HG02938 (cell line): ENCODE results near the gene ZFYVE26.

Experiments used
- ATAC-seq: cut with Tn5 transposase; IDR thresholded peaks from one replicate; pipeline ENCODE4 v1.9.1; 2021; ENCODE audit warnings: mild to moderate bottlenecking, moderate library complexity; ENCODE audit not compliant: unreplicated experiment

The ZFYVE26 gene

DNA sequence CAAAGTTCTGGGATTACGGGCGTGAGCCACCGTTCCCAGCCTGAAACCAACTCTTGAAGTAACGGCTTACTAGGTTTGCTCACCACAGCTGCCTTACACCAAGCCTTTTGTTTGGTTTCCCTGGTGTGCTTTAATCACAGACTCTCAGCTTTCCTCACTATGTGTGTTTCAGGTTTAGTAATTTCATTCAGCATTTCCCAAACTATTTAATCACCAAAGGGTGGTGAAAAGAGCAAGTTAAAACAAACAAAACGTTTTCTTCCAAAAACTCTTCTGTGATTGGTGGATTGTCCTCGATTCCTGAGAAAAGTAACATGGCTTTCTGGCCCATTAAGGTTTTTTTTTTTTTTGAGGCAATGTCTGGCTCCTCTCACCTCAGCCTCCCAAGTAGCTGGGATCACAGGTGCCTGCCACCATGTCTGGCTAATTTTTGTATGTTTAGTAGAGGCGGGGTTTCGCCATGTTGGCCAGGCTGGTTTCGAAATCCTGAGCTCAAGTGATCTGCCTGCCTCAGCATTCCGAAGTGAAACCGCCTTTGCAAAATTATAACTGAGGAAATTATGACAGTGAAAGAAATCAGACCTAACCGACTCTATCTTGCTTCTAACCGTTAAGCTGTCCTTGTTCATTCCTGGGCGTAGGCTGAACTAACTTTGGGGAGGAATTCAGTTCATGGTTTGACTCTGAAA, 1.5 kb upstream of the ZFYVE26 start:
- ATAC-seq = no peak

DNA sequence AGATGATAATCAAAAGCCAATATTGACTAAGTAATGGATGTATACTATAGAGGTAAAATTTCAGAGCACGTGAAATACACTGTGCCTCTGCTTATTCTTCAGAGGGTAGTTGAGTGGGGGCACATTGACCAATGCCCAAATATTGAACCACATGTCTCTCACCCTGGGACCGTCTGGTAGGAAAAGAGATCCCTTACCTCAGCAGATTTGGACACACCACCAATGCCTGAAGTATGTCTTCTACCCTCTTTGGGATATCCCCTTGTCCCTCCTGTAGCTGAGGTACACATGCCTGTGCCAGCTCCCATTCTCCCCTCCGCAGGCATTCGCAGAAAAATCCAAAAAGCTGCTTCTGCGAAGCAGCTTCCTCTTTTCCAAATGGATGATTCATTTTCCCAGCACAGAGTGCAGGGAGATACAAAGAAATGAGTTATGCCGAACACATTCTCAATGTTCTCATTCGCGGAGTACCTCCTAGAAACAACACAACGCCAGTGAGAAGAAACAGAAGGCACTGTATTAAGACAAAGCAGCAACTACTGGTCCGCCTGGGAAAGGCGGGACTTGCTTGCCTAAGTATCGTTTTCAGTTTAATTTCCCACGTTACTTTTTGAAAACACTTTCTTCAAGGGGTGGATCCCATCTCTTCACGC, 691 bp downstream of the ZFYVE26 start:
- no peak for ATAC-seq

DNA sequence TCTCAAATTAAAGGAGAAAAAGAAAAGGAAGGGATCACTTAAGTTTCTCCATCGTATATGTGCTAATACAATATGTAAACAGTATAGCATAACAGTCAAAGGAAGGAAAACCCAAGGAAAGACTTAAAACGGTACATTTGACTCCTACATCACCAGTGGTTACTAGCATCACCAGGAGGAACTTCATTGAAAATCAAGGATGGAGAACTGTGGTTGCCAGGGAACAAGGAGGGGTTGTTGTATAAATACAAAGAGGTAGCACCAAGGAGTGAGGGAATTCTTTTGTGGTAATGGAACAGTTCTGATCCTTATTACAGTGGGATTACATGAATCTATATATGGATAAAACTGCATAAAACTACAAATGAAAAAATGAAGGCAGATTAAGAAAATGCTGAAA, 1.6 kb downstream of the ZFYVE26 start:
- no peak for ATAC-seq

DNA sequence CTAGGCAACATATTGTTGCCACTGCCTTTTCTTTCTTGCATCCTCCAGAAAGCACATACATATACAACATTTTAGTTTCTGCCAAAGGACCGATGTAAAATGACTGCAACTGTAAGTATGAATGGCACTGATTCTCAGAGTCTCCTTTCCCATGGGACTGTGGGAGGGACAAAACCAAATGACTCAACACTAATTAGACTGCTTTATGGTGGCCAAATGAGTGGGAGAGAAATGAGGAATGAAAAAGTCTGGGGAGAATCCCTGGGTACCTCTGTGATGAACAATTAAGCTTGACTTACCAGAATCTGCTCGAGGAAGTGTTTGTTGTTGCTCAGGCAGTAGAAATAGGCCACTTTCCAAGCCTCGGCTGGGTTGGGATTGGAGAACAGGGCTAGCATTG, 10.1 kb downstream of the ZFYVE26 start:
- ATAC-seq = no peak

DNA sequence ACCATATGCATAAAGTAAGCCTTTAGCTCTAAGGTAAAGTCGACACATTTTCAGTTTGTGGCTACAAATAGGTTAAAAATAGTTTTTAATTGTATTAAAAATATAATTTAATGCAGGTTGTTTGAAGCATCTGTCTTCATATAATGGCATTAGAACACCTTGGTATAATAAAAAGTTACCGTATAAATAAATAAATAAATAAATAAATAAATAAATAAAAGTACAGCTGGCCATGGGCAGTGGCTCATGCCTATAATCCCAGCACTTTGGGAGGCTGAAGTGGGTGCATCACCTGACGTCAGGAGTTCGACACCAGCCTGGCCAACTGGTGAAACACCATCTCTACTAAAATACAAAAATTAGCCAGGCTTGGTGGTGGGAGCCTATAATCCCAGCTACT, 15.6 kb downstream of the ZFYVE26 start:
- no peak for ATAC-seq

DNA sequence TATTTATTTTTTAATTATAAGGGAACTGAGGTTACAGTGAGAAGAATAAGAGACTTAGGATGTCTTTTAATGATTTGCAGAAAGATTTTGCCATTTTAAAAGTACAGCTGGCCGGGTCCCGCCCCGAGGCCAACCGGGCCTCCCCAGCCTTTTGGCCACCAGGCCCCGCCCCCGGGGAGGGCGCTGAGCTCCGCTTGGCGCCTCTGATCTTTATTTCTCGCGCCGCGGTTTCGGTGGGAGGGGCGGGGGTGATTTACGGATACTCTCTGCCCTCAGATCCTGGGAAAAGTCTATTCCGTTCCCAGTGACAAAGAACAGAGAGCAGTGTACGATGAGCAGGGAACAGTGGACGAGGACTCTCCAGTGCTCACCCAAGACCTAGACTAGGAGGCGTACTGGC, 17.7 kb downstream of the ZFYVE26 start:
- no peak for ATAC-seq

DNA sequence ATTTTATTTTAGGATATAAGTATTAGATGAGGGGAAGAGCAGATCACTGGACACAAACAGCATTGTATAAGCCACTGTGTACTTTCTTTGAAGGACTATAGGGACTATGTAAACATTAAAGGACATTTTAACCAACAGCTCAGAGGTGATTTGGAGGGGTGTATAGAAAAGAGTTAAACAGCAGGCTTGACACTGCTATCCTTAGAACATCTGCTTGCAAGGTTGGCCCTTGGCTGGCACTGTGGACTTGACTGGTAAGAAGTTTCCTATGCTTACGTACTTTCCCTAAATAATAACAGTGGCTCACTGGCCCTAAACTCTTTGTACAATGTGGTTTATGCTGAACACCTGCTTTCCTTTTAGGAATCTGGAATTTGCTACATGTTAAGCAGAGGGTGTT, 28.7 kb downstream of the ZFYVE26 start:
- ATAC-seq = no peak

DNA sequence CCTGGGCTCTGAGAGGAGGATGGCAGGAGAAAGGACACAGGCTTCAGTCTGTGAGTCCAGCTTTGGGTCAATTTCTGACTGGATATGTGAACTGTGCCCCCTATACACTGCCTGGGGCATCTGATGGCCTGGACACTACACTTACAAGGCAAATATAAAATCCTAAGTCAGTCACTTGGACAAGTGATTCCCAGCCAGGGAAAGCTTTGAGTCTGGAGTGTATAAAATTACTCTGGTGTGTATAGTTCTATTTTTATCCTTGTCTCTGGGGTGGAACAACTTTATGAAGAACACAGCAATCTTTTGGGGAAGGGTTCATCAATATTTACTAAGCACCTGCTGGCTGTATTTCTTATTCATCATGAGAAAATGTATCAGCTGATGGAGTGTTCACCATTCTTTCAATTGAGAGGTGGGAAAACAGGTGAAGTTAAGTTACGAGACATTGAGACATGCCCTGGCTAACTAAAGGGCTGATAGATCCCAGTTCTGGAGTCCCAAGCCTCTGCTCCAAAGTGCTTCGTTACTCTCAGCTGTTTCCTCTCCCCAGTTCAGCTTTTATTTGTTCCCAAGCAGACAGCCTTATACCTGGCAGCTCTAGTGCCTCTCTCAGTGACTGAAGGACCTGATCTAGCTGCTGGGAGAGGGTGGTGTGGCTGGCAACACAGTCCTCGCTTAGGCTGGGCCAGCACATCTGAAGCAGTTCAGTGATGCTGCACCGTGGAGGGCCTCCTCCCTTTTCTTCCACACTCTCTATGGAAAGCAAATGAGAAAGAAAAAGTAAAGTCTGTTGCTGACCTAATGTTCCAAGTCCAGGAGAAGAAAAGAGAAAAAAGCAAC, 30.9 kb downstream of the ZFYVE26 start:
- ATAC-seq = no peak

DNA sequence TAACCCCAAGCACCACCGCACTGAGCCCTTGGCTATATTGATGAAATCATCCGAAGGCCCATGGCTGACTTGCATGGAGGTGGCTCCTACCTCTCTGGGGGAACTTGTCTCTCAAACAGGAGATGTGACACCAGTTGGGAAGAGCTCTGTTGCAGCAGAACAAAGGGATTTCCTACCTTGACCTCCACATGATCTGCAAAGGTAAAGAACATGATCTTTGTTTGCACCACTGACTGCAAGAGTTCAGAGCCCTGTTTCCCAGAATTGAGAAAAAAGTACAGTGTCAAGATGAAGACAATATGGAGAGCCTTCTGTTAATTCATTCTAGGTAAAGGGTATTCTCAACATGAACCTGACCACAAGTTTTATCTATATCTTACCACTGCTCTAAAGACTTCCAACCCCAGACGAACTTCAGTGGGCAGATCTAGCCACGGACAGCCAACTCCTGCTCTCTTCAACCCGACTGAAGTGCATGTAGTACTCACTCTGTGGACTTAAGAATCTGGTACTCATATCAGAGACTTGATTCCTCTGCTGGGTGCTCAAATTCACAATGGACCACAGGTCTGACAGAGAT, 32.1 kb downstream of the ZFYVE26 start:
- no peak for ATAC-seq

DNA sequence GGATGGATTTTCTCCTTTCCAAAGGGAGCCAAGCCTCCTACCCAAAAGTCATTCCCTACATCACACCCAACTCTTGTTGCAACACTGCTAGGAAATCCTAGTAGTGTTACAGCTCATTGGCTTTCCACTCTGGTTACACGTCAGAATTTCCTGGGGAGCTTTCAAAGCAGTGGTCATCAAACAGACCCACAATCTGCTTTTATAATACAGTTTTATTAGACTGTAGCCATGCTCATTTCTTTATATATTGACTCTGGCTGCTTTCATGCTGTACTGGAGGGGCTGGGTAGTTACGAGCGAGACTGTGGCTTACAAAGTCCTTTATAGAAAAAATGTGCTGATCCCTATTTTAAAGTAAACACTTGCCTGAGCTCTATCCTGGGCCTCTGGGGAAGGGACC, 34.3 kb downstream of the ZFYVE26 start:
- no peak for ATAC-seq

DNA sequence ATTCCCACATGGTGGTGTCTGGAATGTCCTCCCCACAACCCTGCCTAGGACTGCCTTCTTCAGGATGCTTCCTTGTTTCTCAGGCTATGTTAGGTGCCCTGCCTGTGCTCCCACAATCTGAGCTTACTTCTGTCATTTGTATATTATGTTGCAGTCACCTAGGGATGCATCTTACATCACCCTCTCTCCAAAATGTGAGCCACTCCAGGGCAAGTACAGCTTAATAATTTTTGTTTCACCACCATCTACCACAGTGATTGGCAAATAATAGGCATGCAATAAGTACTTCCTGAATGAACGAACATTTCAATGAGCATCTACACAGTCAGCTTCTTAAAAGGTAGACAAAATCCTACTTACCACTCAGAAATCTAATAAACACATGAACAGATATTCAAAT, 37.6 kb downstream of the ZFYVE26 start:
- no peak for ATAC-seq

DNA sequence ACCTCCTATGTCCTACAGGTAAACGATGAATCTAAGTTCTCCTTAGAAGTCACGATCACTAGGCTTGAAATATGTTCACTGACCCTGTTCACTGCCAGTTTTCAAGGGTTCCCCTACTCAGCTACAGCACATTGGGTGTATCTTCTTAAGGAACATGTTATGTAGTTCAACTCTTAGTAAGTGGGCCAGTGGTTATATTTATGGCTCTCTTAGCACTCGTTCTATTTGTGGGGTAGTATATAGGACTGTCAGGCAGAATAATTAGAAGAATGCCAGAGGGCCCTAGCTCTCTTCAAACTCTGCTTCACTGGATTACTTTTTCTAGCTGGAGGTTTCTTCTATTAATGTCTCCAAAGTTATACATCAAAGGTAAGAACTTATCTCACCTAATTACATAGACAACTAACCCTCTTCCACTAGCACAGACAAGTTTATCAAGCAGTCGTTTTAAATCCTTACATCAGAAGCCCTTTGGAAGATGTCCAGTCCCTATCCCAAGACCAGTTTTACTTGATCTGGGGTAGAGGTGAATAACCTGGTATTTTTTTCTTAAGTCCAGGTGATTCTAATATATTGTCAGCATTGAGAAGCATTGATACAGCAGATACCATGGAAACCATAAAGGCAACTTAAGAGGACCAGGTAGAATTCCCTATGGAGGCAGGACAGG, 39.6 kb downstream of the ZFYVE26 start:
- ATAC-seq = no peak

DNA sequence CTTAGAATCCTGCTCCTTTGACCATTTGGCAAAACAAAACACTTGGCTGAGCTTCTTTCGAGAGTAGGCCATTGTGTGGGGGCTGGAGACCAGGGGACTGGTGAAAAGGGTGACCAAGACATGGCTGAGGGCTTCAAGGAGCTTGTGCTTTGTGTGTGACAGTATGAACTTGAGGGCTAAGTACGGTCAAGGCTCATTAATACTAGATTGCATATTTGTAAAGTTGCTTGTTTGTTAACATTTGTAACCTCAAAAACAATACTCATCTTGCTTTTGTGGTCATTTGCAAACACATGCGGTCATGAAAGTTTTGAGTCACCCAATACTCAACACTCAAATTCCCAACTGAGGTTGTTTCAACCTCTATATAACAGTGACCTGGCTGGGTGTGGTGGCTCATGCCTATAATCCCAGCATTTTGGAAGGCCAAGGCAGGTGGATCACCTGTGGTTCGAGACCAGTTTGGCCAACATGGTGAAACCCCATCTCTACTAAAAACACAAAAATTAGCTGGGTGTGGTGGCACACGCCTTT, 42.5 kb downstream of the ZFYVE26 start:
- ATAC-seq = no peak

DNA sequence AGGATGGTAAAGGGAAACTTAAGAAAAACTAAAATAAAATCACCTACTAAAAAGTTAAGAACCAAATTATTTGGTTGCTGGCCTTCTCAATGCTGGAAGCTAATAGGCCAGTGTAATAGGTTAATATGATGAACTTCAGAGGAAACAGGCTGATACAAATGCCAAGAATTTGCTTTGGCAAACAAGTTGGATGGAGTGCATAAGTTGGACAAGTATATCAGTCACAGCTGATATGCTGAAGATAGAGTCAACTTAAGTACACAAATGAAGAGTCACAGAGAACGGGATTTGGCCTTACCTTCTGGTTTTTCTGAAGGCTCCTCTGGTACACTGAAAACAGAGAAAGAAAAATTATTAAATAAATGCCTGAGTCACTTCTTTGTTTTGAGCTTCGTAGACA, 48.2 kb downstream of the ZFYVE26 start:
- ATAC-seq = no peak

DNA sequence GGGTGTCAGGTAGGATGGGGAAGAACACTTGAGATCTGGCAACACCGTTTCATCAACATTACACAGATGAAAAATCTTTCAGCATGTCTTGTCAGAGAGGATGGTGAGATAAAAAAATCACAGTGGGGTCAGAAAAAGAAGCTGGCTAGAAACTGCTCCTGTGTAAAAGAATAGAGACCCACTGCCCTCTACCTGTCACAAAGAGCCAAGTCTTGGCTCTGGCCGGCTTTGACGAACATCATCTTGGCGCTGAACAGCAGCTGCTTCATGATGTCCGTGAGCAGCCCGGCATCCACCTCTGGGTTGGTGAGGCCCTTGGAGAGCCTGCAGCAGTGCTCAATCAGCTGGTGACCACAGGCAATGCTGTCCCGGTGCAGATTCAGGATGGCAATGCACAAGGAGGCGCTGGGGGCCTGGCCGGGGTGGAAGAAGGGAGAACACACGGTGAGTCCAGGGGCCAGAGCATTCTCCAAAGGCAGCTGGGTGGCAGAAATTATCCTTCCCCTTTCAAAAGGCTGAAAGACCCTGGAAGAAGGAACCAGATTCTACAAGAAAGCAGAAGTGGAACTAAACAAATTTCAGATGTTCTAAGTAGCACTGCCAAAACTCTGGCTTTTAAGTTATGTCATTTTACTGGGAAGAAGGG, 50.2 kb downstream of the ZFYVE26 start:
- no peak for ATAC-seq

DNA sequence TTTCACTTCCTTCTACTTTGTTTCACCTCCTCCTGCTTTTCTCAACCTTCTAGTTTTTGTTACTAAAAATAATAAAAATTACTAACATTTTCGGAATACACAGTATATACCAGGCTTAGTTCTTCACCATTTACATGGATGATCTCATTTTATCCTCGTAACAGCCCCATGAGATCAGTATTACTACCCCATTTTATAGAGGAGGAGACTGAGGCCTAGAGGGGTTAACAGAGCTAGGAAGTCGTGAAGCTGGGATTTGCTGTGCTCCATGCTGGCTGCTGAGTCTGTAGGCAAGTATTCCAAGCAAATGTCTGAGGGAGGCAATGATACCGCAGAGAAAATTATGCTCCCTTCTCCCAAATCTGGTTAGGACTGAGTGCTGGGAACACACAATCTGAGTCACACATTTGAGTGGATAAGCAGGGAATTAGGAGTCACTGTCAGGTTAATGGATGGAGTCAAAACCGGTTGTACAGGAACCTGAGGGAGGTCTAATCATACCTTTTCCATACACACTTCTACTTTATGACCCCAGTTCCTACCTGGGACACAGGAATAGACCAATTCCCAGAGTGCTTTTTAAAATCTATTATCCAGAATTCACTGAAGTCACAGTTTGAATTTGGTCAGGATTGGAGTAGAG, 51.1 kb downstream of the ZFYVE26 start:
- ATAC-seq = no peak

DNA sequence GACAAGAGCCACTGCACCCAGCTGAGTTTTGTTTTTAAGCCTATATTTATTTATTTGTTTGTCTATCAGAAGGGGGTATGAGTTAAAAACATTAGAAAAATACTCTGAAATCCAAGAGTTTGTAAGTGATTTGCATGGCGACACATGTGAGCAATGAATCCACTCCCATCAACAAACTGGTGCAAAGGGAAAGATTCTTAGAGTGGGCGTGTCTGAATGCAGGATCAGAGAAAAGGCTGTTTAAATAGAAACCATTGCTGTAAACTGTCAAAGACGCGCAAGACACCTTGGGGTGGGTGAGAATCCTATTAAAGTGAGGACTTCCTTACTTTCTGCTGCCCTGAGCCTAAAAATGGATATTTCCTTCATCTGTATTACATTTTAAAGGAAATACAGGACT, 51.9 kb downstream of the ZFYVE26 start:
- ATAC-seq = no peak

DNA sequence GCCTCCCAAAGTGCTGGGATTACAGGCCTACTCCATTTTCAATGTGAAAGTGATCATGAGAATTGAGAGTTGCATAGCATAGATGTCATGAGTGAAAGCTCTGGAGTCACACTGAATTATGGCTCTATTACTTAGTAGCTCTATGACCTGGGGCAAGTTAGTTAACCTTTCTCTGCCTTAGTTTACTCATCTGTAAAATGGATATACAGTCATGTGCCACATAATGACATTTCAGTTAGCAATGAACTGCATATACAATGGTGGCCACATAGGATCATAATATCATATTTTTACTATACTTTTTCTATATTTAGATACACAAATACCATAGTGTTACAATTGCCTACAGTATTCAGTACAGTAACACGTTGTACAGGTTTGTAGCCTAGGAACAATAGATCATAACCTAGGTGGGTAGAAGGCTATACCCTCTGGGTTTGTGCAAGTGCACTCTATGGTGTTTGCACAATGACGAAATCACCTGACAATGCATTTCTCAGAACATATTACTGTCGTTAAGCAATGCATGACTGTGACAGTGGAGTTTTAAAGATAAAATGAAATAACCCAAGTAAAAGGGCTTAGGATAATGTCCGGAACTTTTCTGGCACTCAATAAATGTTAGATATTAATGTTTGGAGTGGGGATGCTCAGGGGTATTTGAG, 53.1 kb downstream of the ZFYVE26 start:
- ATAC-seq = no peak

DNA sequence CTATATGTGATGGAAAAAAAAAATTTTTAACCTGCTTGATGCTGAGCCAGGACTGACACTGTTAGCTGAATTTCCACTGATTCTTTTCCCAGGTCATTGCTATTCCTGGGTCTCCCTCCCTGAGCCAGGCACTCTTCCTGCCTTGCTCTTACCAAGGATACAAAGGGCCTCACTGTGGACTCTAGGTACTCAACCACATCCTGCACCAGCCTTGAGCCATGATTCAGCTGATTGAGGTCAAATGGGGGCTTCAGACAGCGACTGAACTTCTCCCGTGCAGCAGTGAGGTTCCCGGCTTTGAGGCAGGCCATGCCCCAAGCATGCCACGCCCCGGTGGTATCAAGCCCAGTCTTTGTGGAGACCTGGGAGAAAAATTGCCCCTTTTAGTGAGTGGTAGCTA, 54.3 kb downstream of the ZFYVE26 start:
- ATAC-seq = no peak
